HG03521 (cell line): ENCODE results near the gene OOSP3.
"Not testable (repeated sequence)": the region's sequence is repeated elsewhere in the genome, so short reads cannot be mapped to it uniquely, and the experiment has no call there.

Source experiments
- ATAC-seq: cut with Tn5 transposase; IDR thresholded peaks from one replicate; pipeline ENCODE4 v1.9.1; 2021; ENCODE audit warnings: mild to moderate bottlenecking, moderate library complexity; ENCODE audit not compliant: unreplicated experiment

The OOSP3 gene, protein sequence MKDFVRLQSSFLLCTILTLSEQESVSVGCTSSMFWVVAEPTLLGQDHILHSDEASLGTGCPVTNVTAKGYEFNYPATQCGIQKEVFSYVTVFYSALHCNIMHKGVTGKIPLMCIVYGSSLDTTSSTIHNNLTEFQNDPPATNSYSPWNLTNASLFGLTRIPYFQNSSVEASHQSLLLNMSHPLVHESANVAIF

DNA sequence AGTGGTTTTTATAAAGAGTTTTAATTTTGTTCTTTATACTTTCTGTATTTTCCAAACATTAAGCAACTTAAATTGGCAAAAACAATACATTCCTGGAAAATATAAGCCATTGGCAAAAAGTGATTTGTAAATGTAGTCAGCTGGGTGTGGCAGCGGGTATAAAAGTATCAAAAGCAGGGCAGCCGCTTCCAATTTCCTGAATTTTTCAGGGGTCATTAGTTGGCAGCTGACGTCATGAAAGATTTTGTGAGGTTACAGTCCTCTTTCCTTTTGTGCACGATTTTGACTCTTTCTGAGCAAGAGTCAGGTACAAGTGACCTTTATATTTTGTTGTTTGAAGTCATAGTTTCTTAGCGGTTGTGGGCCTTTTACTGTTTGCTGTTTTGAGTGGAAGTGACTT, at the start of gene OOSP3:
OOSP3 (plus strand) TSS at position 208 of the 400 bp plus-strand sequence; CDS start at position 235, 27 bp downstream.
- no peak for ATAC-seq

DNA sequence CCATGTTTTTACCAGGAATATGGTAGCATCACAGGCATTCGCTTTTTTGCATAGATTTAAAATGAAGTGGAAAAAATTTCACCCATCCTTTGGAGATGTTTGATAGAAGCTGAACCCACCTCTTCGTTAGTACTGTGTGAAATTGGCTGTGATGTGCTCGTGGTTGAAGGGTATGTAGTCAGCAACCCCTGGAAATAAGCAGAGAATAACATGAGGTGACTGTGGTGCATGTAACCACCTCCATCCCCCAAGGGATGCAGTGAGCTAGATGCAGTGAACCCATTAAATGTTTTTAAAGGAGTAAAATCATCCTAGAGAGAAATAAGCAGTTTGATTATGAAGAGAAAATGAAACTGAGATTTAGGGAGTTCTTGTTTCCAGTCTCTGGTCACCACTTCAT, 49.2 kb upstream of the OOSP3 start:
- ATAC-seq = no peak

DNA sequence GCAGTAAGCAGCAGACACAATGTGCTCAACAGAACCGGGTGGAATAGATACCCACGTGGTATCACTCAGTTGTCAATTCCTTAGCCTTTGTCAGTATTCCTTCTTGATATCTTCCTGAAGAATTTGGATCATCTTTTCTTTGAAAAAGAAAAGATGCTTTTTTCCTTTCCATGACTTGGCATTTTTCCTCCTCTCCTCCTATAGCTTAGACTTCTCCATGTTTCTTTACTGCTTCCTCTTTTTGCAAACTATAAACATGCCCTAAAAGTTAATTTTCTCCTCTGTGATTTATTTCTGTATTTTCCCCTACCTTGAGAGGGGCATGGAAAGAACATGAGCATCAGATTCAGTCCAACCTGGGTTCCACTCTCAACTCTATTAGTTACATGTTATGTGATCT, 45.0 kb upstream of the OOSP3 start:
- no peak for ATAC-seq

DNA sequence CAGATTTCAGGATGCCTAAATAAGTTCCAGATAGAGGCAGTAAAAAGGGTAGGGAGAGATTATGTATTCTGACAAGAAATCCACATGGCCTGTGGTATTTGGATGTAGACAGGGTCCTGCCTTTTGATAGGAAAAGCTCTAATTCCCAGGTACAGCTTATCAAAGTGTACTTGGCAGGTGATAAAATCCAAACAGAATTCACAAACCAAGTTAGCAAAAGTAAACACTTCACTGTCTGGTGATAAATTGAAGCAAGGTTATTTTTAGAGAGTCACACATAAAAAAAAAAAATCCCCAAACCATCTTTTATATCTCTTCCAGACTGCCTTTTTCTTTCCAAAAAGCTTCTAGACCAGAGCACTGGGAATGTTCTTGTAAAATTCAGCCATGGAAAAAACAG, 39.0 kb upstream of the OOSP3 start:
- ATAC-seq = no peak

DNA sequence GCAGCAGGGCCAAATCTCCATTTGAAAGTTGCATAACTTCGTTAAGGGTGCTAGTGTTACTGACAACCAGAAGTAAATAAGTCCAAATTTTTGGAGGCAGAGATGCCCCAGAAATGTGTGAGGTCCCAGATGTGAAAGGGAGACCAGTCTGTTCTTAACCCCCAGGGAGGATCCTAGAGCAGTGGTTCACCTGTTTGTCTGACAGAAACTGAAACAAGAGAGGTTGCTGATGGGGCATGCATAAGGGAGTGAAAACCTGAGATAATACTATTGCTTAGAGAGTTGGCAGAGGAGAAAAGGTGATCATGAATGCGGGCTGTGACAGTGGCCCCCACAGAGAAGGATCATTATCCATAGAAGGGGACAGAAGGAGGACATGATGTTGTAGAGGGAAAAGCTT, 37.1 kb upstream of the OOSP3 start:
- no peak for ATAC-seq

DNA sequence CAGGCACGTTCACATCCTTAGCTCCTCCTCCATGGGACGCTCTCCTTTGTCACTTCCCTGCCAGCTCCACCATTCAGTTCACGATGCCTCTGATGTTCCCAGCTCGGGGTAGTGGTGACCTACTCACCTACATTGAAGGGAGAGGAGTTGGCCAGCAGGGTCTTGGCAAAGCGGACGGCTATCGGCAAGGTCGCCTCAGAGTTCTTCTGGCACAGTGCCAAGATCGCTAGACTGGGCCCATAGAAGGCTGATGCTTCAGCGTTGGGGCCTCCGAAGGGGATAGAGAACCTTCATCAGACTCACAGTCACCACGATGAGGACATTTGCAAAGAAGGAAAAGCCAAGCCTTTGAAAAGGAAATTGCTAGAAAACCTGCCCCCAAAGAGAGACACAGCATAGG, 36.3 kb upstream of the OOSP3 start:
- no peak for ATAC-seq

DNA sequence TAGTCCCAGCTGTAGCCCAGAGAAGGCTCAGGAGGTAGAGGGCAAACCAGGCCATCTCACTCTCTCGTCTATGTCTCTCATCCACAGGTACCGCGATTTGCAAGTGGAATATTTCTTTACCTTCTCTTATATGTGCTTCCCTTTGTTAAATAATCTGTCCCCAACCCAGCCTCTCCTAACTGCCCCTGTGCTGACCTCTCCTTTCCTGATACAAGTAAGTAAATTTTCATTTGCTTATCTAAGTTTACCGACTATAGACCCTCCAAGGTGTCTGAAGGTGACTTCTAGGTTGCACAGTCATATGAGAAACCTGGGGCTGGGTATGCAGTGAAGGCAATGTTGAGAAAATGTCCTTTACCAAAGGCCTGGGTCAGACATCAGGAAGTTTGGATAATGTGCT, 33.2 kb upstream of the OOSP3 start, which contains the start of gene CBLIF:
CBLIF (minus strand) TSS at position 101 of the 400 bp plus-strand sequence; CDS start at position 55, 46 bp downstream.
- no peak for ATAC-seq

DNA sequence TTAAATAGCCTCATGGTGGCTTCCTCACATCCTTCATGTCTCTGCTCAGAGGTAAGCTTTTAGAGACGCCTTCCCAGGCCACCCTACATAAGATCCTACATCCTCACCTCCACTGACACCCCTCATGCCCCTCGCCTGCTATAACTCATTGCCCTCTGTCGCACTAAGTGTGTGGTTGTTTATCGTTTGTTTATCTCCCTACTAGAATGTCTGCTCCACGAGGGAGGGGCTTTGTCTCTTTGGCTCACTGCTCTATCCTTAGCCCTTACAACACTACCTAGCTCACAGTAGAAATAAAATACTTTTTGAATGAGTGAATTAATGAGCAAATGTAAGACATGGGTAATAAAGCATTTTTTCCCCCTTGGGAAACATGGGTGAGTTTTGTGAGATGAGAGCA, 32.0 kb upstream of the OOSP3 start:
- no peak for ATAC-seq

DNA sequence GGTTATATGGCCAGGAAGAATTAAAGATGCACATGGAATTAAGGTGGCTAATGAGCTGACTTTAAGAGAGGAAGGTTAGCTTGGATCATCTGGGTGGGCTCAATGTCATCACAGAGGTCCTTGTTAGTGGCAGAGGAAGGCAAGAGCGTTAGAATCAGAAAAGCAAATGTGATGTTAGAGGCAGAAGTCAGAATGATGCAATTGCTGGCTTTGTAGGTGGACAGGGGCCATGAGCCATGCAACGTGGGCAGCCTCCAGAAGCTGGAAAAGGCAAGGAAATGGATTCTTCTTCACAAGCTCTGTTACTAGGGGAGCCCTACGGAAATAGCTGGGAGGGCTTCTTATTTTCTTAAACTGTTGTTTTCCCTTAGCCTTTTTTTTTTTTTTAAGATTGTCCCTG, 31.0 kb upstream of the OOSP3 start:
- ATAC-seq = no peak

DNA sequence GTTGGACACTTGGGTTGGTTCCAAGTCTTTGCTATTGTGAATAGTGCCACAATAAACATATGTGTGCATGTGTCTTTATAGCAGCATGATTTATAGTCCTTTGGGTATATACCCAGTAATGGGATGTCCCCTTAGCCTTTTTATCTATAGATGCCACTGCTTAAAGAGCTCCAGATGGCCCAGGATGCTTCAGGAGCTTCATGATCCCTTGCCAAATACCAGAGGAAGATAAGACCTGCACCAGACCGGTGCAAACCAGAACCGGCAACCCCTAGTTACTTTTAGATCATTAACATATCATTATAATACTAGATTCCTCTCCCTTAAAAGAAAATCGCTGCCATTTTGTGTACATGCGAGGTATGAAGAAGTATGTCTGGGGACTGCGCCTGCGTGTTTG, 30.1 kb upstream of the OOSP3 start:
- ATAC-seq = not testable (repeated sequence)

DNA sequence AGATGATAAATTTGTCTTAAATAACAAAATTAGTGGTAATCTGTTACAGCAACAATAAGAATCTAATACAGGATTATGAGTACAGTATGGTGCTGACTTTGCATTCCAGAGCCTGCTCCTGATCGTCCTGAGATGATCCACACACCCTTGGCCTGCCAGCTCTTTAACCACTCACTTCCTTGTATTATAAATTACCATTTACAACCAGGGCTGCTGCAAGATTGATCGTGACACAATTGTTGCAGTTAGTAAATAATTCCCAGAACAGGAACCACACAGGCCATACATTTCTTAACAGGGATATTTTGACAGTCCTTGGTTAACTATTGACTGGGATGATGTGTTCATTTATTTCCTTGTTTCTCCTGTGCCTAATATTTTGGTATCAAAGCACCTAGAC, 29.5 kb upstream of the OOSP3 start:
- ATAC-seq = no peak

DNA sequence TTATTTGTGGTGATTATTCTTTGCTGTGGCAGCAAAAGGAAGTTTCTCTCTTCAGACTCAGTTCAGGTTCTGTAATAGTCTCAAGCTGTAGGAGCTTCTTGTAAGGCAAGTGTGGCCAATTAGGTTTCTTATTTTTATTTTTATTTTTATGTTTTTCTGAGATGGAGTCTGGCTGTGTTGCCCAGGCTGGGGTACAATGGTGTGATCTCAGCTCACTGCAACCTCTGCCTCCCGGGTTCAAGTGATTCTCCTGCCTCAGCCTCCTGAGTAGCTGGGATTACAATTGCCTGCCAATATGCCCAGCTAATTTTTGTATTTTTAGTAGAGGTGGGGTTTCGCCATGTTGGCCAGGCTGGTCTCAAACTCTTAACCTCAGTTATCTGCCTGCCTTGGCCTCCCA, 29.0 kb upstream of the OOSP3 start:
- not testable (repeated sequence) for ATAC-seq

DNA sequence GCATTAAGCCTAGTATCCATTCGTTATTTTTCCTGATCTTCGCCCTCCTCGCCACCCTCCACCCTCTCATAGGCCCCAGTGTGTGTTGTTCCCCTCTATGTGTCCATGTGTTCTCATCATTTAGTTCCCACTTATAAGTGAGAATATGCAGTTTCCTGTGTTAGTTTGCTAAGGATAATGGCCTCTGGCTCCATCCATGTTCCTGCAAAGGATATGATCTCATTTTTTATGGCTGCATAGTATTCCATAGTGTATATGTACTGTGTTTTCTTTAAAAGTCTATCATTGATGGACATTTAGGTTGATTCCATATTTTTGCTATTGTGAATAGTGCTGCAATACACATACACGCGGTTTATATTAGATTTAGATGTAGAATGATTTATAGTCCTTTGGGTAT, 27.2 kb upstream of the OOSP3 start:
- not testable (repeated sequence) for ATAC-seq

DNA sequence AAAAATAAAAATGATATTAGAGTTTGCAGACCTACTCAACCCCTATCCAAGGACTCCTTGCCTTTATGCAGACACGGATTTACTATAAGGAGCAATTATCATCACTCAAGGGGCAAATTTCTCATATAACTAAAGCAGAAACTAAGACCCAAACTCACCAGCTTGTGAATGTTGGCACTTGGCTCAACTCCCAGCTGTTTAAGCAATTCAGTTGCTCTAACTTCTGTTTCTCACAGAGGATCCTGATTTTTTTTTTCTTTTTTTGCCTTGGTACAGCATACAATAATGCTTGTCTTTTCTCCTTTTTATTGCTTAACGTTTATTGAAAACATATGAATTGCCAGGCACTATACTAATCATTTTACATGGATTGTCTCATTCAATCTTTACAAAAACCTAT, 23.7 kb upstream of the OOSP3 start:
- no peak for ATAC-seq

DNA sequence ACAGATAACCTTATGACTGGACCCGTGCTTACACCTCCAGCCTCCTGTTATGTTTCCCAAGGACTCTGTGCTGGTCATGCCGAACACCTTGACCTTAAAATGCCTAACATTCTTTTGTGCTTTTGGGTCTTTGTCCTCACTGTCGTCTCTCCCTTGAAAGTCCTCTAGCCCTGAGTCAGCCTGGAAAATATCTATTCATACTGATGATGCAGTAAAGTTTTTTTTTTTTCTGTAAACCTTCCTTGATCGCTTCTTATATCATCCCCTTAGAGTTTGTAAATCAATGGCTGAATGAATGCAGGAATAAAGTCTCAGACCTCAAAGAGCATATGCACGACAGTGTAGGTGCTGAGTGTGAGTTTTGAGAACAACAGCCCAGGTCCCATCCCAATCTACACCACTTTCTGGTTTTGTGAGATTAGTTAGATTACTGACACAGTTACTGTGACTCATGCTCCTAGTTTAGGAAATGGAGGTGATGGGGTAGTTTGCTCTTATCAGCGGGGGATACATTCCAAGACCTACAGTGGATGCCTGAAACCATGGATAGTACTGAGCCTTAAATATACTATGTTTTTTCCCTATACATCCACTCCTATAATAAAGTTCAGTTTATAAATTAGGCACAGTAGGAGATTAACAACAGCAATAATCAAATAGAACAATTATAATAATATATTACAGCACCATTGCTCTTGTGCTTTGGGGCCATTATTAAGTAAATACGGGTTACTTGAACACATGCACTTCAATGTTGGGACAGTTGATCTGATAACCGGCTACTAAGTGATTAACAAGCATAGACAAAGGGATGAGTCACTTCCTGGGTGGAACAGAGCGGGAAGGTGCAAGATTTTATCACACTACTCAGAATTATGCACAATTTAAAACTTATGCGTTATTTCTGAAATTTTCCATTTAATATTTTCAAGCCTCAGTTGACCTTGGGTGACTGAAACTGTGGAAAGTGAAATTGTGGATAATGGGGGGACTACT, 20.8 kb upstream of the OOSP3 start:
- ATAC-seq = no peak

DNA sequence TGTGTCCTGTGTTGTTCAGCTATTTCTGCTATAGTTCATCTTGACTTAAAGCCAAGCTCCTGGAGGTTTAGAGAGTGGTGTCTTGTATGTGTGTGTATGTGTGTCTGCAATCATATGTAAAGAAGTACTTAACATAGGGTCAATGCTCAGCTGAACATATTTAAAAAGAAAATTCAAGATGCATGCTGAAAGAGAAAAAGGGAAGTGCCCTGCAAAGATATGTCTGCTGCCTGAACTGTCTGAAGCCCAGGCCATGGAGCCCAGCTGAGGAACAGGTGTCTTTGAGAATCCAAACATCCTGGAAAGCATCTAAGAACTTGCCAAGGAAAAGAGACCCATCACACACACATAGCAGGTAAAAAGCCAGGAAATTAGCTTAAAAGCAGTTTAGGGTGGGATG, 18.9 kb upstream of the OOSP3 start:
- ATAC-seq = no peak

DNA sequence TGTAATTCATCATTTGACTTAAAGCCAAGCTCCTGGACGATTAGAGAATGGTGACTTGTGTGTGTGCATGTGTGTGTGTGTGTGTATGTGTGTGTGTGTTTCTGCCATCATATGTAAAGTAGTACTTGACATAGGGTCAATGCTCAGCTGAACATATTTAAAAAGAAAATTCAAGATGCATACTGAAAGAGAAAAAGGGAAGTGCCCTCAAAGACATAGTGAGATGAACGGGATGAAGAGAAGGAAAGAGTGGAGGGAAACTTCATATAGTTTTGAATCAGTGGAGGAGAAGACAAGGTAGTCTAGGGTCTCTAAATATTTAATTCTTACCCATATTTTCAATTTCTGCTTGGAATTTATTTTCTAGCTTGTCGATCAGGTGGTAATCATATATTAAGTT, 16.3 kb upstream of the OOSP3 start:
- no peak for ATAC-seq

DNA sequence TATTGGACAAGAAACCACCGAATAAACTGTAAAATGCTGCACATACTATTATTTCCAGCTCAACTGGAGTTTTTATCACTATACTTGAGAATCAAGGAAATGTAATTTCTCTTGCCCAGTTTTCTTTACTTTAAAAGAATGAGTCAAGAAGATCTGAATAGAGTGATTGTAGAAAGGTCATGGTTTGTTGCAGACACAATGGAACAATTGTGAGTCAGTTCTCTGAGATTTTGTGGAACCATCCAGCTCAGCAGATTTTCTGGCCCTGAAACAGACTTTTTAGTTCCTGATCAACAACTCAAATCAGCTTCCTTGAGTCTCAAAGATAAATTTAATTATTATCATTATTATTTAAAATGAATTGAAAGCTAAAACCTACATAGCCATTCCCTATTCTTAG, 13.6 kb upstream of the OOSP3 start:
- no peak for ATAC-seq

DNA sequence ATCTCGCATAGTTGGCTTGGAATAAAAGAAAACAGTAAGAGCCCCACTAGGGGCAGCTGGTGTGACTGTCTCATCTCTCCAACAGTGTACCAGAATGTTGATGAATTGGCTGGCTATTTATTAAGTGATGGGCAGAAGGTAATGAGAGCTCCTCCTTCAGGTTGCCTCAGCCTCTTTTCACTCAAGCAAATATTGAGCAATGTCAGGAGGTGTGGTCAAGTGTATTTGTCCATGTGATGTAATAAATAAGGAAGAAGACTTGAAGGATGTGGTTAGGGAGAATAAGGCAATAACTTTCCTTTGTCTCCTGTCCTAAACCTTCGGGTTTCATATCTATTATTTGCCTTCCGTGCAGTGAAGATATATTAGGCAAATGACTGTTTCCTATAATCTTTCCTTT, 12.2 kb upstream of the OOSP3 start, which contains the start of gene TCN1:
TCN1 (minus strand) TSS at position 91 of the 400 bp plus-strand sequence; CDS start at position 74, 17 bp downstream.
- no peak for ATAC-seq

DNA sequence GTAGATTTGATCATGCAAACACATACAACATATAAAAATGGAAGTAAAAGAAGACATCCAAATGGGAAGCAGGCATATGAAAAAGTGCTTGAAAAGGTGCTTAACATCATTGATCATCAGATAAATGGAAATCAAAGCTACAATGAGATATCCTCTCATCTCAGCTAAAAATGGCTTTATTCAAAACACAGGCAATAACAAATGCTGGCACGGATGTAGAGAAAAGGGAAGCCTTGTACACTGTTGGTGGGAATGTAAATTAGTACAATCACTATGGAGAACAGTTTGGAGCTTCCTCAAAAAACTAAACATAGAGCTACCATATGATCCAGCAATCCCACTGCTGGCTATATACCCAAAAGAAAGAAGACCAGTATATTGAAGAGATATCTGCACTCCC, 11.7 kb upstream of the OOSP3 start:
- no peak for ATAC-seq

DNA sequence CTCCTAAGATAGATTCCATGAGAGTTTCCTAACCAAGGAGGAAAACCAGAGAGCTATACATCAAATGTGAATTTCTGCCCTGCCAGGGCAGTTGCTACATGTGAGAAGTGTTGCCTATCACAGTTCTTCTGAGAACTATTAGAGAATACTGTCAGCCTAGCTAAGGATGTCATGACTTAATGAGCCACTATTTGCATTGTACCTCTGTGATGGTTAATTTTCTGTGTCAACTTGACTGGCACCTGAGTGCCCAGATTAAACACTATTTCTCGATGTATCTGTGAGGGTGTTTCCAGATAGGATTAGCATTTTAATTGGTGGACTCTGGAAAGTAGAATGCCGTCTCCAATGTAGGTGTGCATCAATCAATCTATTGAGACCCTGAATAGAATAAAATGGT, 10.6 kb upstream of the OOSP3 start:
- no peak for ATAC-seq

DNA sequence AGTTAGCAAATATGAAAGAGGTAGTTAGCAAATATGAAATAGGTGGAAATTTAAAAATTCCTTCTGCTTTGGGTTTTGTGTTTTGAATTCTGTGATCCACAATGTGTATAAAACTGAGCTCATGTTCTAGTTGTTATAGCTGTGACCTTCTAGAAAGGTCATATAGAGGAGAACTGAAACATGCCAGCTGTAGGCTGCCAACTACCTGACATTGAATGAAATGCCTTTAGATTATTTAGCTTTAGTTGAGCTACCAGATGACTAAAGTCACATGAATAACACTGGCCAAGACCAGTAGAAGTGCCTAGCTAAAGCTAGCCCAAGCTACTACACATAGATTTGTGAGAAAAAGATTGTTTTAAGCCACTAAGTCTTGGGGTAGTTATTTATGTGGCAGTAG, 6.5 kb upstream of the OOSP3 start:
- ATAC-seq = no peak
